ENCODE results near the gene TLCD3B.
A peak's percentile ranks its signal among the peaks of the same experiment; 100 is the strongest.

The TLCD3B gene

DNA sequence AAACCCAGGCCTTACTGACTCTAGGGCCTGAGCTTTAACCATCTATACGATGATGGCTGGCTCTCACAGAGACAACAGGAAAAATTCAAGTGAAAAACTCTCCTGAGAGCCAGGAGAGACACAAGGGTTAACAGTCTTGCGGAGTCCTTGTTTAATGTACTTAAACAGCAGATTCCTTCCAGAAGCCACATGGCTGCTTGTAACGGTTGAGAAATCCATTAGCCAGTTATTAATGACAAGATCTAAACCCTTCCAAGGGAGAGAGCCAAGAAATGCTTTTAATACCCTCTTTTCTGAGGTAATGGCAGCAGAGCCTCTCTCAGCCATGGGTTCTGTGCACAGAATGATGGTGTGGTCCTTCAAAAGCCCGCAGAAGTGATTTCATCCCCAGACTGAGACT is 29.3 kb upstream of the TLCD3B start:
- DNase-seq (ENCODE audit: insufficient read length, low spot score) (no peak), FAIRE-seq (no peak)
- TF ChIP-seq, protein P1, sequence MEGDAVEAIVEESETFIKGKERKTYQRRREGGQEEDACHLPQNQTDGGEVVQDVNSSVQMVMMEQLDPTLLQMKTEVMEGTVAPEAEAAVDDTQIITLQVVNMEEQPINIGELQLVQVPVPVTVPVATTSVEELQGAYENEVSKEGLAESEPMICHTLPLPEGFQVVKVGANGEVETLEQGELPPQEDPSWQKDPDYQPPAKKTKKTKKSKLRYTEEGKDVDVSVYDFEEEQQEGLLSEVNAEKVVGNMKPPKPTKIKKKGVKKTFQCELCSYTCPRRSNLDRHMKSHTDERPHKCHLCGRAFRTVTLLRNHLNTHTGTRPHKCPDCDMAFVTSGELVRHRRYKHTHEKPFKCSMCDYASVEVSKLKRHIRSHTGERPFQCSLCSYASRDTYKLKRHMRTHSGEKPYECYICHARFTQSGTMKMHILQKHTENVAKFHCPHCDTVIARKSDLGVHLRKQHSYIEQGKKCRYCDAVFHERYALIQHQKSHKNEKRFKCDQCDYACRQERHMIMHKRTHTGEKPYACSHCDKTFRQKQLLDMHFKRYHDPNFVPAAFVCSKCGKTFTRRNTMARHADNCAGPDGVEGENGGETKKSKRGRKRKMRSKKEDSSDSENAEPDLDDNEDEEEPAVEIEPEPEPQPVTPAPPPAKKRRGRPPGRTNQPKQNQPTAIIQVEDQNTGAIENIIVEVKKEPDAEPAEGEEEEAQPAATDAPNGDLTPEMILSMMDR (IDR thresholded peaks at IDR 0.05; ENCODE audit: insufficient read depth, missing control alignments): no peak

DNA sequence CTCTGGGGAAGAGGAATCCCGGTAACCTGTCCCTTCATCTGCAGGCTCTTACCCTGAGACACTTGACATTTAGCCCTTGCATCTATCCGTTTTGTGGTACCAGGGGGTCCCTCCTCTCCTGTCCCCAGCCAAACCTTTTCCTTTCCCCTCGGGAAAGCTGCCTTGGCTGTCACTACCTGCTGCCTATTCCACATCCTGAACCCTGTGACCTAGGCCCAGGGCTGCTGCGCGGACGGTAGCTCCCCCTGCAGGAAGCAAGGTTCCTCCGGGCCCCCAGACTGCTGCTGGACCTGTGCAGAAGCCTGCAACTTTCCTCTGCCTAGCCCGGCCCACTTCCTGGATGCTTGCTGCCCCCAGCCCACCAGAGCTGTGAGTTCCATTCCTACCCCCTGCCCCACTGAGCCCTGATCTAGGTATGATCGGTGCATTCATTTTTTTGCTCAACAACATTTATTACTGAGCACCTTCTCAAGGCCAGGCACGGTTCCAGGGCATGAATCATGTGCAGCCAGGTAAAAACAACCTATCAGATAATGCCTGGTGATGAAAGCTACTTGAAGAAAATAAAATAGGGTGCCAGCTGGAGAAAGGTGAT is 24.0 kb upstream of the TLCD3B start:
- TF ChIP-seq, protein P1 (IDR thresholded peaks at IDR 0.05; ENCODE audit: insufficient read depth, missing control alignments): peak; percentile 57
- FAIRE-seq (no peak), DNase-seq (ENCODE audit: insufficient read length, low spot score) (peak; percentile 66)

DNA sequence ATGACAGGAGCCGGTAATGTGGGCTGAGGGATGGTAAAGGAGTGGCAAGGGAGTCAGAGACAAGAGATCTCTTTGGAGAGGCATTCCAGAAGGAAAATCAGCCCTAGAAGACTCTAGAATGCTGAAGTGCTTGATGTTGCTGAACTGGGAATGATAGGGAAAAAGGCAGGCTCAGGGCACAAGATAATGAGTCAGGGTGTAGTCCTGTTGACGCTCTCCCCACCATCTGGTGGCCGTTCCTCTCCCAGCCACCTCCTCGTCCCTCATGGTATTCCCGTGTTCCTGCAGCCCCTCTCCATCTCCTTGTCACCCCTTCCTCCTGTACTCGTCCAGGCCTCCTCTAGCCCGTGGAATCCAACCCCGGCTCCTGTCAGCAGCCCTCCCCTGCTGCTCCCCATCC is 23.4 kb upstream of the TLCD3B start:
- TF ChIP-seq, protein P1 (IDR thresholded peaks at IDR 0.05; ENCODE audit: insufficient read depth, missing control alignments): no peak
- FAIRE-seq (no peak), DNase-seq (ENCODE audit: insufficient read length, low spot score) (no peak)

GRCh38 chr16:30053376-30054015 is 22.4 kb upstream of the TLCD3B start:
- no peak for DNase-seq (ENCODE audit: insufficient read length, low spot score)
- FAIRE-seq: no peak
- TF ChIP-seq, protein P1 (IDR thresholded peaks at IDR 0.05; ENCODE audit: insufficient read depth, missing control alignments): no peak

GRCh38 chr16:30052671-30053372 is 21.8 kb upstream of the TLCD3B start:
- TF ChIP-seq, protein P1 (IDR thresholded peaks at IDR 0.05; ENCODE audit: insufficient read depth, missing control alignments): no peak
- DNase-seq (ENCODE audit: insufficient read length, low spot score) (peak; percentile 99), FAIRE-seq (no peak)

DNA sequence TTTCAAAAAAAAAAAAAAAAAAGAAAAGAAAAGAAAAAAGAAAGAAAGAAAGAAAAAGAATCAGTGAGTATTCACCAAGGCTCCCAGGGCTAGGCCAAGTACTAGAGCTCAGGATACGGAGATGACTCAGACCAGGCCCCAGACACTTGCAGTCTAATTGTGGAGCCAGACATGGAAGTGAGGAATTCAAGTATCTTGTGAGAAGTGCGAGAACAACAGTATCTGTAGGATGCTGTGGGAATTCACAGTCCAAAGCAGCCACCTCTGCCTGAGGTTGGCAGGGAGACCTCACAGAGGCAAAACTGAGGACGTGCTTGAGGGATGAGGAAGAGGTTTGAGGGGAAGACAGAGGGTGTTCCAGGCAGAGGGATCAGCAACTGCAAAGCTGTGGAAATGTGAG is 20.4 kb upstream of the TLCD3B start:
- TF ChIP-seq, protein P1 (IDR thresholded peaks at IDR 0.05; ENCODE audit: insufficient read depth, missing control alignments): no peak
- no peak for DNase-seq (ENCODE audit: insufficient read length, low spot score)
- FAIRE-seq: no peak

GRCh38 chr16:30049871-30050270 is 18.8 kb upstream of the TLCD3B start:
- no peak for DNase-seq (ENCODE audit: insufficient read length, low spot score)
- no peak for FAIRE-seq
- TF ChIP-seq, protein P1 (IDR thresholded peaks at IDR 0.05; ENCODE audit: insufficient read depth, missing control alignments): no peak
